Activated CD4-positive, CD25-positive, alpha-beta regulatory T cell treated with anti-CD3 and anti-CD28 coated beads, Interleukin-2, amount 50 U/mL, for 72 hours (primary cell): ENCODE data around the gene BICC1.

Experiments
- DNase-seq: peaks from one replicate; pipeline ENCODE4 v3.0.0; 2021

The BICC1 gene

GRCh38 chr10:58608351-58608750 lies 95.7 kb downstream of the BICC1 start:
- no peak for DNase-seq

GRCh38 chr10:58608826-58609531 lies 96.3 kb downstream of the BICC1 start:
- DNase-seq = no peak

- no peak for DNase-seq
These were observed 97.0 kb downstream of the BICC1 start for GRCh38 chr10:58609532-58610150.

- no peak for DNase-seq
These were observed 102.7 kb downstream of the BICC1 start for GRCh38 chr10:58615237-58615935.

GRCh38 chr10:58618158-58618676 lies 105.5 kb downstream of the BICC1 start:
- DNase-seq = no peak

- DNase-seq = no peak
These were observed 108.9 kb downstream of the BICC1 start for GRCh38 chr10:58621379-58622077.

- DNase-seq = no peak
These were observed 109.6 kb downstream of the BICC1 start for GRCh38 chr10:58622246-58622645.

- no peak for DNase-seq
These were observed 112.4 kb downstream of the BICC1 start for GRCh38 chr10:58625070-58625469.

GRCh38 chr10:58627392-58627791 lies 114.7 kb downstream of the BICC1 start:
- DNase-seq = no peak

GRCh38 chr10:58631715-58632114 lies 119.0 kb downstream of the BICC1 start:
- DNase-seq = no peak

- DNase-seq = no peak
These were observed 119.5 kb downstream of the BICC1 start for GRCh38 chr10:58632216-58632615.

- DNase-seq = no peak
These were observed 124.7 kb downstream of the BICC1 start for GRCh38 chr10:58637352-58637751.

GRCh38 chr10:58638388-58638787 lies 125.7 kb downstream of the BICC1 start:
- DNase-seq = no peak

GRCh38 chr10:58641095-58641531 lies 128.4 kb downstream of the BICC1 start:
- no peak for DNase-seq

GRCh38 chr10:58641708-58642107 lies 129.0 kb downstream of the BICC1 start:
- DNase-seq = no peak

GRCh38 chr10:58642283-58642682 lies 129.6 kb downstream of the BICC1 start:
- no peak for DNase-seq

GRCh38 chr10:58642916-58643428 lies 130.3 kb downstream of the BICC1 start:
- no peak for DNase-seq

- DNase-seq = no peak
These were observed 131.6 kb downstream of the BICC1 start for GRCh38 chr10:58644311-58644710.

- DNase-seq = no peak
These were observed 132.9 kb downstream of the BICC1 start for GRCh38 chr10:58645416-58646146.

- no peak for DNase-seq
These were observed 134.9 kb downstream of the BICC1 start for GRCh38 chr10:58647376-58648112.

- no peak for DNase-seq
These were observed 135.5 kb downstream of the BICC1 start for GRCh38 chr10:58648131-58648530.

GRCh38 chr10:58651040-58651439 lies 138.4 kb downstream of the BICC1 start:
- no peak for DNase-seq
